SK-N-SH (cell line): Measurements from ENCODE around the gene ZNF641. TPM values are rescaled to one million over a fixed set of nuclear protein-coding genes. Genes with fewer than 3 reads are reported as not detected.

Source experiments
- CTCF ChIA-PET: fragments of 300-600, 350-600 bp; formaldehyde crosslinking; extraction: SDS; loops from one replicate; lab custom pipeline; 2021; lab: Yijun Ruan, JAX
- POLR2A ChIA-PET: fragments of 350-600 bp; sonication (Branson Sonifier 250); formaldehyde crosslinking; extraction: SDS; loops from one replicate; lab custom pipeline; 2020; ENCODE audit warnings: antibody characterized with exemption, inconsistent platforms; lab: Yijun Ruan, JAX
- DNase-seq: peaks from one replicate; pipeline ENCODE4 v3.0.0; 2012
- H2AFZ ChIP-seq: fragments of 200-600 bp; sonication (generic); 2 replicates; pipeline ENCODE4 v1.8.1; 2016; ENCODE audit warnings: antibody characterized with exemption, mild to moderate bottlenecking, low read depth
- H3F3A ChIP-seq: fragments of 200-600 bp; sonication (generic); replicated peaks from 2 replicates; pipeline ENCODE3; 2016; ENCODE audit warnings: antibody characterized with exemption, mild to moderate bottlenecking; ENCODE audit not compliant: insufficient read depth
- H3K27ac ChIP-seq, 2 experiments: fragments of 200-500 bp in 1 of 2; fragments of 200-600 bp in 1 of 2; sonication (Bioruptor generic) in 1 of 2; sonication (generic), shearing (Covaris generic) in 1 of 2; 2 replicates each; pipeline versions ENCODE4 v1.5.1 to v1.6.1; 2014 to 2016; ENCODE audit warnings: low read depth in 2 of 2, inconsistent platforms in 1 of 2, low read length in 1 of 2, mild to moderate bottlenecking in 1 of 2, mixed read lengths in 1 of 2
- H3K27me3 ChIP-seq: fragments of 200-600 bp; sonication (generic), shearing (Covaris generic); 2 replicates; pipeline ENCODE4 v1.6.1; 2016; ENCODE audit warnings: mixed run types; ENCODE audit not compliant: insufficient read depth
- H3K36me3 ChIP-seq, 2 experiments: fragments of 200-500 bp in 1 of 2; fragments of 200-600 bp in 1 of 2; sonication (Bioruptor generic) in 1 of 2; sonication (generic) in 1 of 2; replicated peaks in 1 of 2; 2 replicates each; pipeline versions ENCODE3 to v1.5.1; 2014 to 2016; ENCODE audit warnings: low read length in 1 of 2, mild to moderate bottlenecking in 1 of 2; ENCODE audit not compliant: insufficient read depth in 2 of 2, control insufficient read depth in 1 of 2
- H3K4me1 ChIP-seq, 2 experiments: fragments of 200-500 bp in 1 of 2; fragments of 200-600 bp in 1 of 2; sonication (Bioruptor generic) in 1 of 2; sonication (generic), shearing (Covaris generic) in 1 of 2; 2 replicates each; pipeline versions ENCODE4 v1.5.1 to v1.6.1; 2014 to 2016; ENCODE audit warnings: low read depth in 1 of 2, low read length in 1 of 2, mixed run types in 1 of 2; ENCODE audit not compliant: insufficient read depth in 2 of 2, control insufficient read depth in 1 of 2
- H3K4me2 ChIP-seq: fragments of 200-600 bp; sonication (generic), shearing (Covaris generic); 2 replicates; pipeline ENCODE4 v1.6.1; 2017; ENCODE audit warnings: mixed run types
- H3K4me3 ChIP-seq, 2 experiments: fragments of 200-500 bp in 1 of 2; fragments of 200-600 bp in 1 of 2; sonication (Bioruptor generic) in 1 of 2; sonication (generic), shearing (Covaris generic) in 1 of 2; 2 replicates each; pipeline versions ENCODE4 v1.5.1 to v1.8.1; 2014 to 2016; ENCODE audit warnings: low read depth in 2 of 2, inconsistent platforms in 1 of 2, low read length in 1 of 2, mild to moderate bottlenecking in 1 of 2, mixed read lengths in 1 of 2, moderate library complexity in 1 of 2
- H3K79me2 ChIP-seq: fragments of 200-600 bp; sonication (generic); 2 replicates; pipeline ENCODE4 v1.8.1; 2017; ENCODE audit warnings: mild to moderate bottlenecking; ENCODE audit not compliant: insufficient read depth
- H3K9ac ChIP-seq: fragments of 200-600 bp; sonication (generic); 2 replicates; pipeline ENCODE4 v1.6.1; 2017; ENCODE audit warnings: mixed run types
- H3K9me2 ChIP-seq: fragments of 200-600 bp; sonication (generic); 2 replicates; pipeline ENCODE4 v1.6.1; 2017; ENCODE audit warnings: mixed run types
- H3K9me3 ChIP-seq: fragments of 200-600 bp; sonication (generic); 2 replicates; pipeline ENCODE4 v1.6.1; 2017; ENCODE audit warnings: mixed run types, mild to moderate bottlenecking, moderate library complexity
- H4K20me1 ChIP-seq: fragments of 200-600 bp; sonication (generic); 2 replicates; pipeline ENCODE4 v1.6.1; 2017; ENCODE audit warnings: mild to moderate bottlenecking, mixed run types; ENCODE audit not compliant: insufficient read depth
- CHD2 ChIP-seq: fragments of 150-350 bp; IDR thresholded peaks from 2 replicates; pipeline ENCODE4 v1.6.1; 2018; ENCODE audit warnings: low read length; ENCODE audit not compliant: partially characterized antibody
- CTCF ChIP-seq: fragments of 200-600 bp; sonication (generic); IDR thresholded peaks from 2 replicates; pipeline ENCODE4 v1.6.1; 2017; ENCODE audit warnings: antibody characterized with exemption, mild to moderate bottlenecking, moderate library complexity
- EP300 ChIP-seq, 2 experiments: IDR thresholded peaks; 2 replicates each; pipeline versions ENCODE4 v1.4.0 to v1.6.1; 2012; ENCODE audit warnings: borderline replicate concordance in 1 of 2, low read depth in 1 of 2, low read length in 1 of 2
- FOSL2 ChIP-seq: IDR thresholded peaks from 2 replicates; pipeline ENCODE4 v1.4.0; 2012; ENCODE audit warnings: low read depth, mild to moderate bottlenecking, moderate library complexity, borderline replicate concordance
- FOXM1 ChIP-seq: IDR thresholded peaks from 2 replicates; pipeline ENCODE4 v1.4.0; 2012; ENCODE audit warnings: low read depth, mild to moderate bottlenecking
- GATA2 ChIP-seq: sonication (generic); formaldehyde crosslinking; IDR thresholded peaks from 2 replicates; pipeline ENCODE4 v1.5.0; 2020; ENCODE audit warnings: mild to moderate bottlenecking, missing genetic modification reagents
- IRF3 ChIP-seq: fragments of 150-350 bp; IDR thresholded peaks from 2 replicates; pipeline ENCODE4 v1.6.1; 2016; ENCODE audit warnings: mild to moderate bottlenecking, low read depth, low read length
- JUND ChIP-seq: IDR thresholded peaks from 2 replicates; pipeline ENCODE4 v1.4.0; 2012
- MEF2A ChIP-seq: IDR thresholded peaks from 2 replicates; pipeline ENCODE4 v1.4.0; 2012; ENCODE audit warnings: low read depth, borderline replicate concordance
- RAD21 ChIP-seq: IDR thresholded peaks from 2 replicates; pipeline ENCODE4 v1.6.1; 2012; ENCODE audit warnings: mild to moderate bottlenecking, low read length
- SMC3 ChIP-seq: IDR thresholded peaks from 2 replicates; pipeline ENCODE4 v1.6.1; 2012; ENCODE audit warnings: low read depth, low read length, improper control_type of control experiment
- TAF1 ChIP-seq: IDR thresholded peaks from 2 replicates; pipeline ENCODE4 v1.6.1; 2012; ENCODE audit warnings: low read depth, mild to moderate bottlenecking, low read length, moderate library complexity, borderline replicate concordance
- USF2 ChIP-seq: fragments of 150-350 bp; IDR thresholded peaks from 2 replicates; pipeline ENCODE4 v1.6.1; 2017; ENCODE audit warnings: antibody characterized with exemption, low read length, low read depth, borderline replicate concordance
- WGBS: methylation state at CpG from one replicate; pipeline ENCODE4 v1.1.6; 2017; ENCODE audit warnings: low lambda C conversion rate; 5-methylcytosine and 5-hydroxymethylcytosine counted together
- polyA plus RNA-seq, 3 experiments: library from polyadenylated mRNA; depleted of rRNA; stranded (reverse); fragments of >200 nt; gene quantifications; 2 replicates each; pipeline ENCODE4 v1.2.3, GENCODE V29; 2012
- TF ChIP-seq, protein P1 (sequence below): IDR thresholded peaks from 2 replicates; pipeline ENCODE4 v1.4.0; 2012; ENCODE audit warnings: low read depth
- TF ChIP-seq, protein P2 (sequence below): IDR thresholded peaks from 2 replicates; pipeline ENCODE4 v1.4.0; 2012; ENCODE audit warnings: low read depth, borderline replicate concordance

The ZNF641 gene
- polyA plus RNA-seq, 1 of the 3 experiments (the other 2 are of a cell fraction): 1.9 TPM

DNA sequence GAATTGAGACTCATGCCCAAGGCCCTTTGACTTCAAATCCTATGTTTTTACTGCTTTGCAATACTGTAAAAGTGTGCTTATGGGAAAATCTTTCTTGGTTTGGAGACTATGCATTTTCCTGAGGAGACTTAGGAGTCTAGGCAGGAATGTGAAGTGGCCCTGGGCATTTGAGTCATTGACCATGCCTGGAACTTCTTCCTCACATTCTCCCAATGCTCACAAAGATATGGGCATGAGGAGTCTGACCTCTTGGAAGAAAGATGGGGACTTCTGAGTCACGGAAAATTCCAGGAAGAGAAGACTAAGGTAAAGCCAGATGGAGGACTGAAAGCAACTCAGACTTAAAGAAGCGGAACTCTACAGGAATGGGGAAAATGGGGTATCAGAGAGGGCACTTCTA lies 38.2 kb upstream of the ZNF641 start (continued):
- no peak for TF ChIP-seq GATA2 (CRISPR knock-in tag)
- TF ChIP-seq, protein P1, sequence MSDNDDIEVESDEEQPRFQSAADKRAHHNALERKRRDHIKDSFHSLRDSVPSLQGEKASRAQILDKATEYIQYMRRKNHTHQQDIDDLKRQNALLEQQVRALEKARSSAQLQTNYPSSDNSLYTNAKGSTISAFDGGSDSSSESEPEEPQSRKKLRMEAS: no peak
- TF ChIP-seq IRF3: no peak
- TF ChIP-seq FOXM1: no peak
- TF ChIP-seq FOSL2: no peak
- TF ChIP-seq SMC3: no peak

DNA sequence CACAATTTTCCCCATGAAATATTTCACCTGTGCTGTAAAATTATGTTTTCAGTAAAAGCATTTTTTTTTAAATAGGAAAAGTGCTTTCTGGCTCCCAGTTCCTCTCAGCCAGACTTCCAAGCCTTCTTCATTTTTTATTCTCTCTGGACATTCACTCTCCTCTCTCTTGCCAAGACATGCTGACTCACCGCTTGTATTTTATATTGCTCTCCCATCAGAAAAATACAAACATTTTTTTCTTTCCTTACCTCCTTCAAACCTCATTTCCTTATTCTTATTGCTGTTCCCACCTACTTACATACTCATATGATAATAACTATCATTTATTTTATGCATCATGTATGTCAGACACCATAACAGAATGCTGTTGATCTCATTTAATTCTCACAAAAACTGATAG lies 37.7 kb upstream of the ZNF641 start:
- TF ChIP-seq CHD2 (no peak), JUND (no peak), CTCF (no peak), MEF2A (no peak), EP300 (IDR thresholded peaks at IDR 0.05; ENCODE audit: borderline replicate concordance in 1 of 2, low read depth in 1 of 2, low read length in 1 of 2) (no peak), GATA2 (CRISPR knock-in tag) (no peak), USF2 (no peak), TAF1 (no peak), FOSL2 (no peak), RAD21 (no peak), FOXM1 (no peak)
- TF ChIP-seq, protein P2, sequence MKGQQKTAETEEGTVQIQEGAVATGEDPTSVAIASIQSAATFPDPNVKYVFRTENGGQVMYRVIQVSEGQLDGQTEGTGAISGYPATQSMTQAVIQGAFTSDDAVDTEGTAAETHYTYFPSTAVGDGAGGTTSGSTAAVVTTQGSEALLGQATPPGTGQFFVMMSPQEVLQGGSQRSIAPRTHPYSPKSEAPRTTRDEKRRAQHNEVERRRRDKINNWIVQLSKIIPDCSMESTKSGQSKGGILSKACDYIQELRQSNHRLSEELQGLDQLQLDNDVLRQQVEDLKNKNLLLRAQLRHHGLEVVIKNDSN: no peak
- TF ChIP-seq, protein P1: no peak
- Histone ChIP-seq H3K36me3 (no peaks in the 10 kb centered on the region), H3F3A (no peaks in the 10 kb centered on the region), H3K27ac (no peak overlapping the region), H3K27me3 (no peaks in the 10 kb centered on the region), H2AFZ (no peak overlapping the region), H3K79me2 (no peaks in the 10 kb centered on the region), H3K4me1 (no peaks in the 10 kb centered on the region; a peak in 1 of 4 replicates), H3K4me2 (no peak overlapping the region), H3K9me2 (no peaks in the 10 kb centered on the region), H3K4me3 (no peak overlapping the region), H3K9ac (no peak overlapping the region), H3K9me3 (no peaks in the 10 kb centered on the region), H4K20me1 (no peaks in the 10 kb centered on the region)
- ChIA-PET POLR2A (no interaction called here), CTCF (no interaction called here)
- DNase-seq: no peak
- WGBS: 92% methylated on average over 1 of the region's 1 CpG
